ENCODE data around the gene CARD8.

The CARD8 gene

DNA sequence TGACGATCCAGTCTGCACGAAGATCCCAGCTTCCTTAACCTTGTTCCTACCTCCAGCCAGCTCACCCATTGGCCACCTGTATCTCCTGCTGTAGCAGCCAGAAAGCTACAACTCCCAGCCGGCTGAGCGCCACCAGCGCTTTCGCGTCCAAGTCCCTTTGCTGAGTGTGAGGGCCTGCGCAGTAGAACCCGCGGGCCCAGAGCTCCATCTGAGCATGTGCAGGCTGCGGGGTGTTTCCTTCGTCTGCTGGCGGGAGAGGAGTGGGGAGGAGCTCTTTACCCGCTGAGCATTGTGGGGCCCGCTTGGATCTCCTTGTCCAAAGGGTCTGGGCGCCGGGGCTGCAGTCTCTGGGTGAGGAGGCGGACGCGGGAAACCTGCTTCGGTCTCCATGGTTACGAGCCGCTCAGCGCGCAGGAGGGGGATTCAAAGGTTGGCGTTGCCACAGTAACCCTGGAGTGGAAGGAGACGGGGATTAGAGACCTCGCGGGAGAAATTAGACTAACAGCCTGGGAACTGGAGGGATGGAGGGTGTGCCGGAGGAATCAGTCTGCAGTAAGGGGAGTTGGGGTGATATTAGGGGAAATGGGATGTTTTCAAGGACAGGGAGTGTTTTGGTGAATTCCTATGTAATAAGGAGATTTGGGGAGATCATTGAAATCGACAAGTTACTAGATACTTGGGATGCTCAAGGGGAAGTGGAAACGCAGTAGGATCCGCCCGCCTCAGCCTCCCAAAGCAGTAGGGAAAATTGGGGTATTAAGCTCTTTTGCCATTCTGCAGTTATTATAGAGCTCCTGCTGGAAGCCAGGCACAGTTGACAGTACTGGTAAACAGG, 51.7 kb downstream of the CARD8 start:
- DNase-seq: peak; percentile 72

DNA sequence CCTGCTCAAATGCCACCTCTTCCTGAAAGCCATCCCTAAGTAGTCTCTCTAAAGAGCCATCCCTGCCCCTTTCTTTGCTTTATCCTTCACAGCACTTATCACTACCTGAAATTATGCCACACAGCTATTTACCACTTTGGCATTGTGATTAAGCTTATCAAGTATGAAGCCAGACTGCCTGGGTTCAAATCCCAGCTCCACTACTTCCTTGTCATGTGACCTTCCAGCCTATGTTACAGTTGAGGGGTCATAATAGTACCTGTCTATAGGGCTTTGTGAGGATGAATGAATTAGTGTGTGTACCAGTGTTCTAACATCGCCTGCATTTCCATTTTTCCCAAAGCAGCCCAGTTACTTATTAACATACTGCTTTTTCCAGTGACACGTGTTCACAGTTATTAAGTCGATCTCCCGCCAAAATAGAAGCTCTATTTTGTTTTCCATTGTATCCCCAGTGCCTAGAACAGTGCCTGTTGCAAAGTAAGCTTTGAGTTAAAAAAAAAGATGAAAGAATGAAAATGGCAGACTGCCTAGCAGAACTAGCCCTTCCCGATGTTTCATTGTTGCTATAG, 52.4 kb downstream of the CARD8 start:
- DNase-seq: no peak

DNA sequence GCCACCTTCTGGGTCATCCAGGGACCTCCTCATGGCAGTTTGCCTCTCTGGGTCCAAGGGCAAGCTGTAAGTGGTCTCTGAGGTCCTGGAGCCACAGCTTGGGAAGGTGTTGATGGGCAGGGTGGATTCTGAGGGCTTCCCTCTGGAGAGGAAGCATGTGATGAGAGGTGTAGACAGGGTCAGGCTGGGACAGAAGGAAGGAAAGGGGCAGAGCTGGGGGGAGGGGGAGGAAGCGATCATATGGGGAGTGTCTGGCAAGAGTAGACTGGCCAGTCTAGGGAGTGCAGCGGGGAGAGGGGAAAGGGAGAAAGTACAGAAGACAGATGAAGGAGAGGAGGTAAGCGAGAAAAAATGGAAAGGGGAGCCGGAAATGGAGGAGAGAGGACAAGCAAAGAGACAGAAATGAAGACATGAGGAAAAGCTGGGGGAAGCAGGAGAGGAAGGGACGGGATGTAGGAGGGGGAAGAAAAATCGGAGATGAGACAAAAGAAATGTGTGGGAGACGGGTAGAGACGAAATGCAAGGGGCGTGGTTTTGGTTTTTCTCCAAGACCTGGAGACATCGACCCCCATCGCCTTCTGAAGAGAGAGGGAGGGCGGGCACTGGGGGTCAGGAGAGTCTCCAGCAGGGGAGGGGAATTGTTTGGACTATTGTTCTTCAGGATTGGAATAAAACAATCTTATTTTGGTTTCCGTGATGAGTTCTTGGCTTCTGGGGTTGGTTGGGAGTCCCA, 58.6 kb downstream of the CARD8 start:
- no peak for DNase-seq

DNA sequence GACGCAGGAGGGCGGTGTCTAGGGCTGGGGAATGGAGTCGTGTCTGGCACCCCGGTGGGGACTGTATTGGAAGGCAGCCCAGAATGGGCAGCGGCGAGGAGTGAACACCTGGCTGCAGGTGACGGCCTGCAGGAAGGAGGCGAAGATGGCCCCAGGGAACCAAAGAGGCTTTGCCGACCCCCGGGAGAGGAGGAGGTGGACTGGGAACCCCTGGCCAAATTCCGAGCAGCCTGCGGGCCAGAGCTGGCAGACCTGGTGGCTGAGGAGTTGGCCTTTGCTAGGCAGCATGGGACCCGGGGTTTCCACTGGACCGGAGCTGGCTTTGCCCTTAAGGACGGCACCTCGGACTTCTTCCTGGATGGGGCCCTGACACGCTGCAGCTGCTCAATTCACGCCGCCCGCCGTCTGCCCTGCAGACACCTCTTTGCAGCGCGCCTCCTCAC, 59.4 kb downstream of the CARD8 start:
- no peak for DNase-seq

DNA sequence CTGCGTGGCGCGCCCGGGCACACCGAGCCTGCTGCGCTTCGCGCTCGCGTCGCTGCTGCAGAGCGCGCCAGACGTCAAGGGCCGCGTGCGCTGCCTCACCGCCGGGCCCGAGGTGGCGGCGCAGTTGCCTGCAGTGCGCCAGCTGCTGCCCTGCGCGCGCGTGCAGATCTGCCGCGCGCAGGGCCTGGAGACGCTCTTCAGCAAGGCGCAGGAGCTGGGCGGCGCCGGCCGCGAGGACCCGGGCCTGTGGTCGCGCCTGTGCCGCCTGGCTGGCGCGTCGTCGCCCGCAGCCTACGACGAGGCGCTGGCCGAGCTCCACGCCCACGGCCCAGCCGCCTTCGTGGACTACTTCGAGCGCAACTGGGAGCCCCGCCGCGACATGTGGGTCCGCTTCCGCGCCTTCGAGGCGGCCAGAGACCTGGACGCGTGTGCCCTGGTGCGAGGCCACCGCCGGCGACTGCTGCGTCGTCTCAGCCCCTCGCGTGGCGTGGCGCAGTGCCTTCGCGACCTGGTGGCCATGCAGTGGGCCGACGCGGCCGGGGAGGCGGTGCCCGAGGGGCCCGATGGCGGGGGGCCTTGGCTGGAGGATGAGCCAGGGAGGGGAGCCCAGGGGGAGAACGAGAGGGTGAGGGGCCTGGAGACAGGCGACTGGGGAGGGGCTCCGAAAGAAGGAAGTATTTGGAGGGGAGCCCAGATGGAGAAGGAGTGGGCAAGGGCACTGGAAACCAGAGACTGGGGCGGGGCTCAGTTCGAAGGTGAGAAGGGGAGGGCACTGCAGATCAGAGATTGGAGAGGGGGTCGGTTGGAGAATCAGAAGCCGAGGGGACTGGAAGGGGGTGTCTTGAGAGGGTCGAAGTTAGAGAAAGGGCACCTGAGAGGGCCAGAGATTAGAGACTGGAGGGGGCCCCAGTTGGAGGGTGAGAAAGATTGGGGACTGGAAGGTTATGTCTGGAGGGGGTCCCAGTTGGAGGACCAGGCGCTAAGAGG, 60.6 kb downstream of the CARD8 start:
- no peak for DNase-seq

DNA sequence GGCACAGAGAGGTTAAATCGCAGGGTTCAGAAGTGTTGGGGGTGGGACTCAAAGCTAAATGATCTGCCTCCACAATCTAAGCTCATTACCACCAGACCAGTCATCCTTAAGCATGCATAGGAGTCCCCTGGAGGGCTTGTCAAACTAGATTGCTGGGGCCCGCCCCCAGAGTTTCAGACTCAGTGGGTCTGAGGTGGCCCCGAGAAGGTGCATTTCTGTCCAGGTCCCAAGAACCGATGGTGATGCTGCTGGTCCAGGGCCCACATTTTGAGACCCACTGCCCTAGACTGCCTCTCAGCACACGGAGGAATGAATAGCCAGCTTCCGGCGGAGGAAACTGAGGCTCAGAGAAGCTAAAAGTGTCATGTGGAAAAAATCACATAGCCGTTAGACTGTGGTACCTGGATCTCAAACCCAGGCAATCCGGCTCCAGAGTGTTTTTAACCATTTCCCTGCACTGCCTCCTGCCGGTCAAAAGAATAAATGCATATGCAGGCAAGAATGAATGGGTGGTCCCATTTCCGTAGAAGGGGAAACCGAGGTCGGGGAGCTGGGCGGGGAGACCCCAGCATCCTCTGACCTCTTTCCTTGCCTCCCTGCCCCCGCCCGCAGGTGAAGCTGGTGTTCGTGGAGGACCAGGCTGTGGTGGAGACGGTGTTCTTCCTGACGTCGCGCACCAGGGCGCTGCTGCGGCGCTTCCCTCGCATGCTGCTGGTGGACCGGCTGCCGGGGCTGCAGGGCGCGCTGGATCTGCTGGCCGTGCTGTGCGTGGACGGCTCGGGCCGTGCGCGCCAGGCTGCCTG, 61.5 kb downstream of the CARD8 start:
- DNase-seq: no peak

DNA sequence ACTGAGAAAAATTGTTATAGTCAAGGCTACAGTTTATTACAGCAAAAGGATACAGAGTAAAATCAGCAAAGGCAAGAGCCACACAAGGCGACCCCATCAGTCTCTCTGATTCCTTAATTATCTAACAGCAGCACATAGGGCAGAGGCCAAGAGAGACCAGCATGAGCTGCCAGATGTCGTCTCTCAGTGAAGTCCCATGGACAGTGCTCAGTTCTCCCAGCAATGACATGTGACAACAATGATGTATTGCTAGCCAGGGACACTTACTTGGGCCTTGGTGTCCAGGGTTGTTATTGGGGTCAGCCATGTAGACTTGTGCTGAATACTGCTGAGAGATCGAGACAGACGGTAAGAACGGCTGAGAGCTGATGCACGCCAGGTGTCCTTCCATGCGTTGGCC, 63.0 kb downstream of the CARD8 start:
- DNase-seq: no peak

DNA sequence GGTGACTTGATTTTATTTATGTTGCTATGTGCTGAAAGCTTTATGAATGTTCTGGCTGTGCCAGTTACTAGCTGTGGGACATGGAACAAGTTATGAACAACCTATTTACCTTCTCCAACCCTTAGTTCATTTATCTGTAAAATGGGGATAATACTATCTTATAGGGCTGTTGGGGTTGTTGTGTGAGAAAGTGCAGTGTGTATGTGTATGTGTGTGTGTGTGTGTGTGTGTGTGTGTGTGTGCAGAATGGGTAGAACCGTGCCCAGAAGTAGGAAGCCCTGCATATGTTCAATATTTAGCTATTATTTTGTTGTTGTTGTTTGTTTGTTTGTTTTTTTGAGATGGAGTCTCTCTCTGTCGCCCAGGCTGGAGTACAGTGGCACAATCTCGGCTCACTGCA, 64.8 kb downstream of the CARD8 start:
- no peak for DNase-seq

DNA sequence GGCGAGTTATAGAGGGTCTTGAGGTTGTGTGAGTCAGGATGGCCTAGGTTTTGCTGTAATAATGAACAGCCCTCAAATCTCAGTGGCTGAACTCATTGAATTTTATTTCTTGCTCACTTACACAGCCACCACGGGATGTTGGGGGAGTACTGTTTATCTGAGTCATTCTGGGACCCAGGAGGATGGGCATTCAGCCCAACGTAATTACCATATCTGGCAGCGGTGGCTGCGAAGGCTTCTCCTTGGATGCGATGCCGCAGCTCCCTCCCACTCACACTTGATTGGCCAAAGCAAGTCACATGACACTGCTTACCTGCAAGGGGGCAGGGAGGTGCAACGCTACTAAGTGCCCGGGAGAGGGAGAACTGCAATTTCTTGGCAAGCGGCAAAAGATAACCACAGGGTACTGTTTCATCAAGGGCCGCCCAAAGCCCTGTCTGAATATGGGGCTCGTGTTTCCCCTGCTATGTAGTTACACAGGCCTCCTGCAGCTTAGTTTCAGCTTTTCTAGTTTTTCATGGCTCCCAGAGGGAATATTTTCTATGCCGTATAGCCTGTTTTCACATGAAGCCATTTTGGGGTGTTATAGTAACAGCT, 65.3 kb downstream of the CARD8 start:
- no peak for DNase-seq

DNA sequence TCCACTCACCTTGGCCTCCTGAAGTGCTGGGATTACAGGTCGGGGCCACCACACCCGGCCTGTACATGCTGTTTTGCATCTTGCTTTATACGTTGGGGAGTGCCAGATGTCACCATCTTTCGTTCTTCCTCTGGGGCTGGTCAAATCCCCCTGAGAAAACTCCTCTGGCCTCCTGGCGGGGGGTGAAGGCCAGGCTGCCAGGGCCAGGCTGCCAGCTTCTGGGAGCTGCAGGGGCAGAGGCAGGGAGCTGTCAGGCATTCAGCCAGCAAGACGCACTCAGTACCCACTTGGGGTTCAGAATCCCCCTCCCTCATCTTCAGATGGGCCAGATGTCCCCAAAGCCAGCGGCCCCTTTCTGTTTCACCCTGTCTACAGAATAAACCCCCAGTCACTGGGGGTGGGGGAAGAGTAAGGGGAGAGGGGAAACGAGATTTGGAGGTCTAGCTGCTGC, 69.1 kb downstream of the CARD8 start:
- no peak for DNase-seq

DNA sequence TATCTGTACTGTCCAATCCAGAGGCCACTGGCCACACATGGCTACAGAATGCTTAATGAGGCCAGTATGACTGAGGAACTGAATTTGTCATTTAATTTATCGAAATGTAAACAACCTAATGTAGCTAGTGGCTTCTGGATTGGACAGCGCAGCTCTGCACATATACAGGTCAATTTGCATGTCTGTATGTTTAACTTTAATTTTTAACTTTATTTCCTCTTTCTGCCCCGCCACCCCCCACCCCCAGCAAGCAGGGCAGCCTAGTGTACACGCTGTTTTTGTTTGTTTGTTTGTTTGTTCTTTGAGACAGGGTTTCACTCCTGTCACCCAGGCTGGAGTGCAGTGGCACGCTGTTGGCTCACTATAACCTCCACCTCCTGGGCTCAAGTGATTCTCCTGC, 69.7 kb downstream of the CARD8 start:
- DNase-seq: no peak

DNA sequence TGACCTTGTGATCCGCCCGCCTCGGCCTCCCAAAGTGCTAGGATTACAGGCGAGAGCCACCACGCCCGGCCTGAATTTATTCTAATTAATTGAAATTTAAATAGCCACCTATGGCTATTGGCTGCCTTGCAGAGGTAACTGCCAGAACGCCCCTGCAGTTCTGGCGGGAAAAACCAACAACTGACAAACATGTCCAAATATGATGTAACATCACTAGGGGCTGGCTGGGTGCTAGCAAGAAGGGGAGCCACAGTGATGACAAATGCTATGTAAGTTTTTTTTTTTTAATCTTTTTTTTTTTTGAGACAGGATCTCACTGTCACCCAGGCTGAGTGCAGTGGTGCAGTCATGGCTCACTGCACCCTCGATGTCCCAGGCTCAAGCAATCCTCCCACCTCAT, 72.4 kb downstream of the CARD8 start:
- DNase-seq: no peak

DNA sequence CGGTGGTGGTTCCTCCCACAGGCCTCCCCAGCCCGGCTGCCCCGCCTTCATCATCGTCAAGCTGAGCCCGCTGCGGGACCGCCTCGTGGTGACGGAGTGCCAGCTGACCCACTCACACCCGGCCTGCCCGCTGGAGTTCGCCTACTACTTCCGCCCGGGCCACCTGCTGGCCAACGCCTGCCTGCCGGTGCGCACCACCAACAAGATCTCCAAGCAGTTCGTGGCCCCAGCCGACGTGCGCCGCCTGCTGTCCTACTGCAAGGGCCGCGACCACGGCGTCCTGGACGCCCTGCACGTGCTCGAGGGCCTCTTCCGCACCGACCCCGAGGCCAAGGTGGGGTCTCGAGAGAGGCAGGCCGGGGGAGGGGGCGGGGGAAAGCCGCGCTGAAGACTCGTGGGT, 73.3 kb downstream of the CARD8 start:
- DNase-seq: no peak

DNA sequence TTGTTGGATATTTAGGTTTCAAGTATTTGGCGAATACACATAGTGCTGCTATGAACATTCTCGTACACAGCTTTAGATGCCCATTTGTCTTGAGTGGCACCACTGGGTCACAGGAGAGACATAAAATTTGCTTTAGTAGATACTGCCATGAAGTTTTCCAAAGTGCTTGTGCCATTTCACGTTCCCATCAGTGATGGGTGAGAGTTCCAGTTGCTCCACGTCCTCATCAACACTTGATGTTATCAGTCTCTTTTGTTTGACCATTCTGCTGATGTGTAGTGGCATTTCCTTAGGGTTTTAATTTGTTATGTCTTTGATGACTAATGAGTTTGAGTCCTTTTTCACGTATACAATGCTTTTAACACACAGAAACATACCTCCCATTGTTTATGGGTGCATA, 74.2 kb downstream of the CARD8 start:
- DNase-seq: no peak

DNA sequence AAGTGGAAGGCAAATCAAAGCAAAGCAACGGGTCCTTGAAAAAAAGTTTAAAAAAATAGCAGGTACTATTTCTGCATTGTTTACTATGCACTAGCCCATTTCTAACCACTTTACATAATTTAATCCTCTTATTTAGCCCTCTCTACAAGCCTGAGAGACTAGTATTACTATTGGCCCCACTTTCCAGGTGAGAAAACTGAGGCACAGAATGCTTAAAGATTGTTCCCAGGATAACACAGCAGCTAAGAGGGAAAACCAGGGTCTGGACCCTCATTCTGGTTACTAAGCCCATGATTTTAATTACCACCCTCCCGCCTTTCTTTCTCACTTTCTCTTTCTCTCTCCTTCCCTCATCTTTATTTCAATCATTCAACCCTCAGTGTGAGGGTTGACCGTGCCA, 79.5 kb downstream of the CARD8 start:
- DNase-seq: no peak

DNA sequence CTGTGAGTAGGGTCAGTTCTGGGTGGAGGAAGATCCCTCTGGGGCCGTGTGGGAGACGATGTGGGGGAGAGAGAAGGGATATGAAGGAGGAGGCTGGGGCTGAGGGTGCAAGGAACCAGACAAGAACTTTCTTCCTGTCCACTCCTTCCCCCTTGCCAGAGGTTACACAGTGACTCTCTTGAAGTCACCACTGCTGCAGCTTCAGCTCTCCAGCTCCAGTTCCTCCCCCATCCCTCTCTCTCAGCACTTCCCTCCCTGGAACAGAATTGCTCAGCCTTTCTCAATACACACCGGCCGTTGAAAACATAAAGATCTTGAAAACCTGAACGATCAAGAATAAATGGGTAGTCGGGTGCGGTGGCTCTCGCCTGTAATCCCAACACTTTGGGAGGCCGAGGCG, 80.1 kb downstream of the CARD8 start:
- no peak for DNase-seq

DNA sequence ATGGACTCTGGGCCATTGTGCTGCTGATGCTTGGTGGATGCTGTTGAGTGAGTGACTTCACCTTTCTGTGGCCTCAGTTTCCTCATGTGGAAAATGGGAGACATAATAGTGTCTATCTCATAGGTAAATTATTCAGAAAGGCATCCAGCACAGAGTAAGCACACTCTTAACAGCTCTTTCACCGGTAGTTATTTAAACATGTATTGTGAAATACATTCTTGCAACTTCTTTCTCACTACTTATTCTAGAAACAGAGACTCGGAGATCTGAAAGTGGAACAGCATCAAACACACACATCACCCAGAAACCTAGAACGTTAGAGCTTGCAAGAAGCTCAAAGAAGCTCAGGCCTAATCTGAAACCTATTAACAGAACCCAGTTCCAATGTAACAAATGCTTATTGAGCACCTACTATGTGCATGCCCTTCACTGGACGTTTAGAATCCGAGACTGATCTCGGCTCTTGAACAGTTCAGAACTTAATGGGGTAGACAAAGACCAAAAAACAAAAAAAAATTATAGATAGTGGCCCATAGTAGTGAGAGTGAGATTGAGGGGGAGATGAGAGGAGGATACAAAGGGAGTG, 81.2 kb downstream of the CARD8 start:
- DNase-seq: no peak

DNA sequence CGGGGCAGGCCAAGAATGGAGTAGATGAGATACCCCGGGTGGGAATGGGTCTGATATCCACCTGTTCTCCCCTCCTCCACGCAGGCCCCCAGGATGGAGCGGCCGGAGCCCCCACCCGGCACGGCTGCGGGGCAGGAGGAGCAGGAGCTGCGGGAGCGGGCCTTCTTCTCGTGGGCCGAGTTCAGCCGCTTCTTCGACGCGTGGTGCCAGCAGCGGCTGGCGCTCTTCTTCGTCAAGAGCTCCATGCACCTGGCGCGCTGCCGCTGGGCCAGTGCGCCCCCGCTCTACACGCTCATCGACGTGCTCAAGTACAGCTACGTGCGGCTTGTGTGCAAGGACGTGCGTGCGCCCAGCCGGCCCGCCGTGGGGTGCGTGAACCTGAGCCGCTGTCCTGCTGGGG, 84.0 kb downstream of the CARD8 start:
- DNase-seq: no peak

DNA sequence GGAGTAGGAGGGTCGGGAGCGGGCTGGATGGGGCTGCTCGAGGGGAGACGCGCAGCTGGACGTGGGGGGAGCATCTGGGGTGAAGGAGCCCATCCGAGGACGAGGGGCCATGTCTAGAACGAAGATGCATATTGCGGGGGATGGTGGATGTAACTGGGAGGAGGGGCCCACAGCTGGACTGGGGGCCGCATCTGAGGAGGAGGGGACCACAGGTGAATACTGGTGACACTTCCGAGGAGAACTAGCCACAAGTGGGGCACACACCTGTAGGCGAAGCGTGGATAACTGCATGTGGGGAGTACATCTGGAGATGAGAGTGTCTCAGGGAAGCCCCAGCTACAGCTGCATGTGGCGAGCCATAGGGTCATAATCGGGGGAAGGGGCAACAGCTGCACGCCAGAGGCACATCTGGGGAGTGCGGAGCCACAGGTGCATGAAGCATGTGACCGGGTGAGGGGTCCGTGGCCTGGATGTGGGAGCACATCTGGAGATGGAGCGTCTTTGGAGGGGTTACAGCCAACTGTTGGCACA, 84.8 kb downstream of the CARD8 start:
- DNase-seq: no peak

DNA sequence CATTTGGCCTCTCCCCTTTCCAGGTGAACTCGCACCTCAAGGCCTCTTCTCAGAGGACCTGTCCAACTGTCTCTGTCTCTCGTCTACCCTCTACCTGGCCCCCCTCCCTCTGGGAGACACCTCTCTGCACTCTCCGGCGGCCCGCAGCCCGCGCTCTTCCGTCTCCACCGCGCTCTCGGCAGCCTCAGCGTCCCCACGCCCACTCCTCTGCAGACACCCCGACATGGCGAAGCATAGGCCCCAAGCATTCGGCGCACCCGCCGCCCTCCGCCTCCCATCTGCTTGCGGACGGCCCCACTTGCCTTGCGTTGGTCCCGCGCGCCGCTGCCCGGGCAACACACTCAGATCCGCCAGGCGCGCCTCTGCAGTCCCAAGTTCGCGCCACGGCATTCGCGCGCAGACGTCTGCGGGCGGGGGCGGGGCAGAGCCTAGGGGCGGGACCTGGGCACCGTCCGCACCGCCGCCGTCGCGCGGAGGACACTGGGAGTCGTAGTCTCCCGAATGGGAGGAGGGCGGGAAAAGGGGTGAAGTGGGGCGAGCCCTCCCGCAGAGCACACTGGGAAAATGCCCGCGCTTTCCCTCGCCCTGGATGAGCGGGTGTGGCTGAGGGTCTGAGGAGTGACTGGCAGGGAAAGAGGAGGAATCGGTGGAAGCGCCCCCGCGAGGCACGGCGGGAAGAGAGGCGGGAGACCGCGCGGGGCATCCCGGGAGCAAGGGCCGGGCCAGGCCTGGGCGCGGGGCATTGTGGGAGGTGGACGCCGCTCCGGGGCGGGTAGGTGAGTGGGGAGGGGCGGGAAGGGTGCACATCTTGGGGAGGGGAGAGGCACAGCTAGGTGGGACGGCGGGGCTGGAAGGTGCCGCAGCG, 85.5 kb downstream of the CARD8 start, which contains the start of the genes LIG1 and ZSWIM9:
Gene LIG1 (minus strand): TSS at position 406 of the 865 bp plus-strand sequence. CDS start 4,778 bp downstream, outside the sequence.
Gene ZSWIM9 (plus strand): TSS at position 742 of the 865 bp plus-strand sequence. CDS start 1,123 bp downstream, outside the sequence.
- DNase-seq: peak; percentile 93

Data from cortex of kidney (tissue), 1 donor.